Gastrocnemius medialis (tissue), 4 donors: Measurements from ENCODE around the gene ADCY9. TPM values are rescaled to one million over a fixed set of nuclear protein-coding genes. Genes with fewer than 3 reads are reported as not detected.

ENCODE experiments used
- ATAC-seq, 2 donors: fragments of 150-250 bp; one replicate each; pipeline ENCODE4 v1.9.1; 2016
- DNase-seq, 2 donors: peaks; one replicate each; pipeline ENCODE4 v3.0.0-alpha.2; 2019
- H3K27ac ChIP-seq, 4 donors: fragments of 200-600 bp; sonication (generic); 1 replicate in 1 of 4; 2 replicates in 3 of 4; pipeline ENCODE4 v1.5.1; 2016 to 2018; ENCODE audit warnings: mild to moderate bottlenecking in 2 of 4, moderate library complexity in 1 of 4
- H3K27me3 ChIP-seq, 3 donors: fragments of 200-600 bp; sonication (generic) in 2 of 3; 1 replicate in 1 of 3; 2 replicates in 2 of 3; pipeline versions ENCODE4 v1.5.1 to v1.6.0; 2016 to 2019; ENCODE audit warnings: mild to moderate bottlenecking in 1 of 3, moderate library complexity in 1 of 3
- H3K36me3 ChIP-seq, 2 donors: fragments of 200-600 bp; sonication (generic) in 1 of 2; one replicate each; pipeline ENCODE4 v1.5.1; 2017 to 2018
- H3K4me1 ChIP-seq, 2 donors: fragments of 200-600 bp; sonication (generic) in 1 of 2; one replicate each; pipeline ENCODE4 v1.5.1; 2016 to 2017; ENCODE audit warnings: mild to moderate bottlenecking in 2 of 2
- H3K4me3 ChIP-seq, 4 donors: fragments of 200-600 bp; sonication (generic) in 3 of 4; 1 replicate in 1 of 4; 2 replicates in 3 of 4; pipeline ENCODE4 v1.5.1; 2016 to 2019; ENCODE audit warnings: mild to moderate bottlenecking in 2 of 4
- H3K9me3 ChIP-seq, 3 donors: fragments of 200-600 bp; sonication (generic) in 2 of 3; 1 replicate in 1 of 3; 2 replicates in 2 of 3; pipeline ENCODE4 v1.5.1; 2016 to 2019
- POLR2A ChIP-seq, 2 donors: fragments of 450-650 bp; IDR thresholded peaks; one replicate each; pipeline ENCODE4 v1.6.1; 2017; ENCODE audit warnings: antibody characterized with exemption in 2 of 2, mild to moderate bottlenecking in 2 of 2, moderate library complexity in 2 of 2
- in situ Hi-C, 4 donors: fragments of 200-750 bp; cut with MboI; loops; one replicate each; pipeline versions ENCODE4 v1.15.0 to v1.8.0; 2017; ENCODE audit warnings: low sequenced_read_pairs in 4 of 4
- intact Hi-C: fragments of 100-400 bp; cut with DNase I; formaldehyde crosslinking; loops from one replicate; pipeline ENCODE4 v1.15.1; 2023; ENCODE audit warnings: low total_unique reads
- total RNA-seq, 4 donors: library from RNA; depleted of rRNA; stranded (reverse); fragments of >200 nt; gene quantifications; one replicate each; pipeline versions ENCODE4 v1.1.0 to v1.2.3, GENCODE V29; 2016
- TF ChIP-seq, protein P1 (sequence below), 5 experiments: fragments of 450-650 bp in 3 of 5; fragments of 200-600 bp in 2 of 5; sonication (generic) in 2 of 5; IDR thresholded peaks in 4 of 5; conservative IDR thresholded peaks in 1 of 5; 1 replicate in 4 of 5; 2 replicates in 1 of 5; pipeline ENCODE4 v1.5.1; 2016 to 2019; ENCODE audit warnings: antibody characterized with exemption in 5 of 5, mild to moderate bottlenecking in 3 of 5, moderate library complexity in 3 of 5

ADCY9 gene
- total RNA-seq, 4 donors from 2014 or later, result 84.9 to 223 (median 163) TPM

DNA sequence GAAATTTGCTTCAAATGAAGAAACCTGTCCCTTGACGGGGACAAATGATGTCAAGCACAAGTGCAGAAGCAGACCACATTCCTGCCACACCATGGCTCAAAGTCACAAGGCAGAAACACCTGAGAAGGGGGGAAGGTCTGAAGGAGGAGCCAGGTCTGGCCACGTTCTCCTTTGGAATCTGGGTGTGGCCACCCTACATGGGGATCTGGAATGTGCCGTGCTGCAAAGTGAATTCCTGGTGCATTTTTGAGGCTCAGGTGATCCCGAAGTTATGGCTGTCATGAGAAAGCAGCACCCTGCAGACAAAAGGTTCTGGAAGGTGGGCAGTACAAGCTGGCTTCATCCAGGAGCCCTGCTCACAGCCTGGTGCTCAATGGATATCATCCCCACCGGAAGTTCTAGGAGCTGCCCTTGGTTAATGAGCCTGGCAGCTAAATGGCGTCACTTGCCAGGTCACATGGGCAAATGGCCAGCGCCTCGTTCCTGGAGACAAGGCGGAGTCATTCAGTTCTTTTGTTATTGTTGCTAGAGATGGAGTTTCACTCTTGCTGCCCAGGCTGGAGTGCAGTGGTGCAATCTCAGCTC, 20.1 kb upstream of the ADCY9 start:
- Histone ChIP-seq H3K4me3 (no peak overlapping the region), H3K27me3 (no peaks in the 10 kb centered on the region), H3K27ac (no peak overlapping the region), H3K36me3 (no peaks in the 10 kb centered on the region), H3K4me1 (no peaks in the 10 kb centered on the region), H3K9me3 (no peaks in the 10 kb centered on the region)
- in situ Hi-C loops, result no loop called here
- no peak for DNase-seq
- TF ChIP-seq POLR2A (IDR thresholded peaks at IDR 0.05), result no peak
- TF ChIP-seq, protein P1, sequence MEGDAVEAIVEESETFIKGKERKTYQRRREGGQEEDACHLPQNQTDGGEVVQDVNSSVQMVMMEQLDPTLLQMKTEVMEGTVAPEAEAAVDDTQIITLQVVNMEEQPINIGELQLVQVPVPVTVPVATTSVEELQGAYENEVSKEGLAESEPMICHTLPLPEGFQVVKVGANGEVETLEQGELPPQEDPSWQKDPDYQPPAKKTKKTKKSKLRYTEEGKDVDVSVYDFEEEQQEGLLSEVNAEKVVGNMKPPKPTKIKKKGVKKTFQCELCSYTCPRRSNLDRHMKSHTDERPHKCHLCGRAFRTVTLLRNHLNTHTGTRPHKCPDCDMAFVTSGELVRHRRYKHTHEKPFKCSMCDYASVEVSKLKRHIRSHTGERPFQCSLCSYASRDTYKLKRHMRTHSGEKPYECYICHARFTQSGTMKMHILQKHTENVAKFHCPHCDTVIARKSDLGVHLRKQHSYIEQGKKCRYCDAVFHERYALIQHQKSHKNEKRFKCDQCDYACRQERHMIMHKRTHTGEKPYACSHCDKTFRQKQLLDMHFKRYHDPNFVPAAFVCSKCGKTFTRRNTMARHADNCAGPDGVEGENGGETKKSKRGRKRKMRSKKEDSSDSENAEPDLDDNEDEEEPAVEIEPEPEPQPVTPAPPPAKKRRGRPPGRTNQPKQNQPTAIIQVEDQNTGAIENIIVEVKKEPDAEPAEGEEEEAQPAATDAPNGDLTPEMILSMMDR (IDR thresholded peaks at IDR 0.05 in 4 of 5, conservative IDR thresholded peaks at IDR 0.05 in 1 of 5), result no peak
- intact Hi-C loops, result no loop called here
- ATAC-seq, result peak in 1 of 2 donors; percentile 24

GRCh38 chr16:4135537-4135936, 19.3 kb upstream of the ADCY9 start:
- DNase-seq (no peak), ATAC-seq (no peak)
- Histone ChIP-seq H3K27me3 (no peaks in the 10 kb centered on the region), H3K9me3 (no peaks in the 10 kb centered on the region), H3K27ac (no peak overlapping the region), H3K36me3 (no peaks in the 10 kb centered on the region), H3K4me1 (no peaks in the 10 kb centered on the region), H3K4me3 (no peak overlapping the region)
- intact Hi-C loops, result no loop called here
- in situ Hi-C loops, result no loop called here
- no peak for TF ChIP-seq POLR2A (IDR thresholded peaks at IDR 0.05)
- TF ChIP-seq, protein P1 (IDR thresholded peaks at IDR 0.05 in 4 of 5, conservative IDR thresholded peaks at IDR 0.05 in 1 of 5), result no peak

- no peak overlapping the region for H3K4me3 ChIP-seq
- no peaks in the 10 kb centered on the region for H3K9me3 ChIP-seq
- in situ Hi-C loops, result no loop called here
- H3K27ac ChIP-seq, result no peak overlapping the region
- TF ChIP-seq POLR2A (IDR thresholded peaks at IDR 0.05), result no peak
- TF ChIP-seq, protein P1 (IDR thresholded peaks at IDR 0.05 in 4 of 5, conservative IDR thresholded peaks at IDR 0.05 in 1 of 5), result no peak
- no peaks in the 10 kb centered on the region for H3K36me3 ChIP-seq
- H3K4me1 ChIP-seq, result no peaks in the 10 kb centered on the region
- no peak for DNase-seq
- intact Hi-C loops, result no loop called here
- no peak for ATAC-seq
- H3K27me3 ChIP-seq, result no peaks in the 10 kb centered on the region
Observed at GRCh38 chr16:4133897-4134372, 17.7 kb upstream of the ADCY9 start.

- no peaks in the 10 kb centered on the region for H3K4me1 ChIP-seq
- H3K9me3 ChIP-seq, result no peaks in the 10 kb centered on the region
- intact Hi-C loops (no loop called here), in situ Hi-C loops (no loop called here)
- DNase-seq (no peak), ATAC-seq (no peak)
- no peak overlapping the region for H3K27ac ChIP-seq
- H3K27me3 ChIP-seq, result no peaks in the 10 kb centered on the region
- no peak overlapping the region for H3K4me3 ChIP-seq
- H3K36me3 ChIP-seq, result no peaks in the 10 kb centered on the region
- no peak for TF ChIP-seq POLR2A (IDR thresholded peaks at IDR 0.05)
- TF ChIP-seq, protein P1 (IDR thresholded peaks at IDR 0.05 in 4 of 5, conservative IDR thresholded peaks at IDR 0.05 in 1 of 5), result no peak
Observed at GRCh38 chr16:4131621-4132020, 15.4 kb upstream of the ADCY9 start.
